AG04449 (cell line): ENCODE results near the gene KLF7.
A peak's percentile ranks its signal among the peaks of the same experiment; 100 is the strongest.

Experiments
- CTCF ChIA-PET: fragments of 350-600 bp; formaldehyde crosslinking; extraction: SDS; loops from one replicate; lab custom pipeline; 2021; ENCODE audit warnings: antibody characterized with exemption; lab: Yijun Ruan, JAX
- POLR2A ChIA-PET: fragments of 400-600, 350-600 bp; formaldehyde crosslinking; extraction: SDS; loops from one replicate; lab custom pipeline; 2020; ENCODE audit warnings: antibody characterized with exemption, inconsistent platforms; lab: Yijun Ruan, JAX
- DNase-seq: peaks from one replicate; pipeline ENCODE4 v3.0.0-alpha.2; 2010; ENCODE audit warnings: low read depth, low spot score
- H3K4me3 ChIP-seq: 2 replicates; pipeline ENCODE4 v1.5.1; 2011; ENCODE audit warnings: low read depth, mild to moderate bottlenecking, control low read depth, low read length
- TF ChIP-seq, protein P1 (sequence below): IDR thresholded peaks from one replicate; pipeline ENCODE4 v1.5.1; 2011; ENCODE audit warnings: mild to moderate bottlenecking, moderate library complexity, low read length, control low read depth, inconsistent platforms; ENCODE audit not compliant: insufficient read depth; ENCODE audit errors: missing control alignments

Gene KLF7

DNA sequence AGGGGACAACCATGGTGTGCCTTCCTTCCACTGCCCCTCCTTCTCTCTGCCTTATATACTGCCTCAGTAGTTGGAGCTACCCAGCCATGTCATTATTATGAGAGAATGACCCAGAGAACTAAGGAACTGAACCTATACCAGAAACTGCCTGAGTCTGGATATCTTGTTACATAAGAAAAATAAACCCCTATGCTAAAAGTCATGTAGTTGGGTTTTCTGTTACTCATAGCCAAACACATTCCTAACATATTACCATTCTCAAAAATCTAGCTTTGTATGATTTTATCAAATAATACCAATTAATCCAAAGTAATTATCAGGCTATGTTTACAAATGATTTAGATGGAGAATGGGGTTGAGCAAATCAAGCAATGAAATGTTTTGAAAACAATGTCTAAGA lies 15.0 kb upstream of the KLF7 start:
- no peak overlapping the region for H3K4me3 ChIP-seq
- no peak for DNase-seq
- TF ChIP-seq, protein P1, sequence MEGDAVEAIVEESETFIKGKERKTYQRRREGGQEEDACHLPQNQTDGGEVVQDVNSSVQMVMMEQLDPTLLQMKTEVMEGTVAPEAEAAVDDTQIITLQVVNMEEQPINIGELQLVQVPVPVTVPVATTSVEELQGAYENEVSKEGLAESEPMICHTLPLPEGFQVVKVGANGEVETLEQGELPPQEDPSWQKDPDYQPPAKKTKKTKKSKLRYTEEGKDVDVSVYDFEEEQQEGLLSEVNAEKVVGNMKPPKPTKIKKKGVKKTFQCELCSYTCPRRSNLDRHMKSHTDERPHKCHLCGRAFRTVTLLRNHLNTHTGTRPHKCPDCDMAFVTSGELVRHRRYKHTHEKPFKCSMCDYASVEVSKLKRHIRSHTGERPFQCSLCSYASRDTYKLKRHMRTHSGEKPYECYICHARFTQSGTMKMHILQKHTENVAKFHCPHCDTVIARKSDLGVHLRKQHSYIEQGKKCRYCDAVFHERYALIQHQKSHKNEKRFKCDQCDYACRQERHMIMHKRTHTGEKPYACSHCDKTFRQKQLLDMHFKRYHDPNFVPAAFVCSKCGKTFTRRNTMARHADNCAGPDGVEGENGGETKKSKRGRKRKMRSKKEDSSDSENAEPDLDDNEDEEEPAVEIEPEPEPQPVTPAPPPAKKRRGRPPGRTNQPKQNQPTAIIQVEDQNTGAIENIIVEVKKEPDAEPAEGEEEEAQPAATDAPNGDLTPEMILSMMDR: no peak
- ChIA-PET CTCF (interaction anchor here (1.2 to 1.4 kb wide), 3 partner anchors 11 to 78 kb away, joined by 3 to 5 read pairs (median 4); no protein-coding TSS in a partner anchor), POLR2A (interaction anchor here (0.8 to 2.7 kb wide), 3 partner anchors 13 to 77 kb away, joined by 3 to 9 read pairs (median 4); partner anchors contain the start of gene KLF7)

DNA sequence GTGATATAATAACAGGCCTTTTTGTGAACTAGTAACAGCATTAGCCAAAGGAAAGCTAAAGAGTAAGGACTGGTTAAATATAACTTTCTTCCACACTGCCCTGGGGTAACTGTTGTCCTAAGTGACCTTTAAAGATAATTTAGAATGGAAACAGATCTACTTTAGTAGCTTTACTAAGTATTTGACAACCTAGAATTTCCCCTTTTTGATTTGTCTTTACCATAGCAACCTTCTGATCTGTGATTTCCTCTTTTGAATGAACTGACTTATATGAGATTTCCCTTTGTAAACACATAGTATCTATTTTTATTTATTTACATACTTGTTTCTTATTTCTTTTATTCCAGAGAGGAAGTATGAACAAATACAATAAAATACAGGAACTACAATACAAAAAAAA lies 10.5 kb upstream of the KLF7 start:
- DNase-seq: no peak
- POLR2A ChIA-PET: no interaction called here
- CTCF ChIA-PET: interaction anchor here (1.4 kb wide), 1 partner anchor 194 kb away, joined by 4 read pairs; no protein-coding TSS in a partner anchor
- TF ChIP-seq, protein P1: no peak
- no peak overlapping the region for H3K4me3 ChIP-seq

DNA sequence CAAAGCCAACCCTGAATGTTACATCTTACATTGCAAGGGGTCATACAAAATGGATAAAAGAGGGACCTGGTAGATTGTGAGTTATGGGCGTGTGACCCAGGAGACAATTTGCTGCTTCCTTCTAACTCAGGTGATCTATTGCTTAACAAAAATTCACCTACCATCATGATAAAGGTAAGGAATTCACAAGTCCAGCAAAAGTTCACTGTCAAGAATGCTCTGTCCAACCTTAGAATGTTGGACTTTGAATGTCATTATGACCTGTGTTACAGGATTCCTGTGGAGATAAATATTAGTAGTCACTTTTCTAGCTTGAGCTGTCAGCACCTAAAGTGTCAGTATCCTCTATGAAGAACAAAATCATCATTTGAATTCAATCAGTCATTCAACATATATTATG lies 7.9 kb upstream of the KLF7 start:
- H3K4me3 ChIP-seq: no peak overlapping the region
- DNase-seq: no peak
- TF ChIP-seq, protein P1: no peak
- CTCF ChIA-PET: no interaction called here
- POLR2A ChIA-PET: no interaction called here

DNA sequence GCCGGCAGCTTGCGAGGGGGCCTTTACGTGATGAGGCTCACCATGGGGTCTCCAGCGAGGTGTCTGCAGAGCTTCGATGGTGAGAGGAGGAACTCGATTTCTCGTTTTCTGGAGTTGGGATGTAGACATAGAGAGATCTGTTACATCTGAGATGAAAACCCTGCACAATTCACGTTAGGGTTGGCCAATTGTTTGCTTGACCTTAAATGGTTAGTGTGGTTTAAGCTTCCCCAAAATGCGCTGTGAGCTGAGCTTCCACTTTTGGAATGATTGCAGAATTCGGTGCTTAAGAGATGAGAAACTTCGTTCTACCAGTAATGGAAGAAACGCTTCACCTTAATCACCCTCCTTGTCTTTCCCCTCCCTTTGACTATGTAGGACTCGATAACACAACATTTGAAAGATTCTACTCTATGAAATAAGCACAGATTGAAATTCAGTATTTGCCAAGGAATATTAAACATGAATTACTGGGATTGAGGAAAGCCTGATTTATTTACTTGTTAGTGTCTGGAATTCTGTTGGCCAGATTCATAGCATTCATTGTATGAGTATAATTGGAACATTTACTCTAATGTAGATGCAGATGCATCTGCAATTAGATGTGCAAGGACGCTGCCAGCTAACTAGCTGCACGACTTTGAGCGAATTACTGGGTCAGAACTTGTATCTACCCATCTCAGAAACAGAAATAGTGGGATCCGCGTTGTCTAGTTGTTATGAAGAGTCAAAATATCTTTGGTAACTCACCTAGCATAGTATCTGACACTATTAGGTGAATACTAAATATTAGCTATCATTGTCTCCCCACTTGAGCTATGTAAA lies 1.6 kb upstream of the KLF7 start:
- peak overlapping the region; percentile 68 for H3K4me3 ChIP-seq
- CTCF ChIA-PET: interaction anchor here (0.6 to 7.3 kb wide), 4 partner anchors 24 to 305 kb away, joined by 3 to 56 read pairs (median 4); no protein-coding TSS in a partner anchor
- DNase-seq: peak; percentile 58
- POLR2A ChIA-PET: interaction anchor here (0.7 to 8.6 kb wide), 12 partner anchors 14 to 346 kb away, joined by 3 to 207 read pairs (median 4); no protein-coding TSS in a partner anchor
- TF ChIP-seq, protein P1: no peak

DNA sequence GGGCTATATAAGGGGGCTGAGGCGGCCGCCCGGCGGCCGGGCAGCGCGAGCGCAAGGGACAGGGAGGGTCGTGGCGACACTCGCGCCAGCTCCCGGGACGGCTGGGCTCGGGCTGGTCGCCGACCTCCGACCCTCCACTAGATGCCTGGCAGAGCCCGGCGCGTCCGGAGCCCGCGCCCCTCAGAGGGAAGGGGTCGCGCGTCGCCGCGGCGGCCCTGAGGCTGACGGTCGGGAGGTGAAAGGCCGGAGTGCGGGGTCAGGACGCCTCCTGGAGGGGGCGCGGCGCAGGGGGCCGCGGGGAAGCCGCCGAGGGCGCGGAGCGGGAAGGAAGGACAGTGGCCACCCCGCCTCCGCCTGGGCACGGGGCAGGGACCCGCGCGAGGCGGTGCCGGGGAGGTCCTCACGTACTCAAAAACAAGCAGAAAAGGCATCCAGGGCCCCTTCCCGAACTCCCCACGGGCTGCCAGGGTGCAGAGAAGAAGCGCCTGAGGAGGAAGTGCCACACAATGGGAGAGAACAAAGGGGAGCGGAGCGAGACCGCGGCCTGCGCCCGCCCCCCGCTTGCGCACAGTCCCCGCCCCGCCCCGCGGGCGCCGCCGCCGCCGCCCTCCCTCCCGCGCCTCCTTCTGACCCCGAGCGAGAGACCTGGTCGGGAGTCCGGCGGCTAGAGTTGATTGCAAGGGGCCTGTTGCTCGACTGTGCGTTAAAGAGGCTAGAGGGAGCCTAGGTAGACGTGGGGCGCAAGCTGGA lies 776 bp upstream of the KLF7 start:
- ChIA-PET POLR2A (interaction anchor here (0.6 to 8.6 kb wide), 29 partner anchors 8 to 365 kb away, joined by 3 to 207 read pairs (median 4); partner anchors contain the start of gene CREB1), CTCF (interaction anchor here (0.8 to 7.3 kb wide), 7 partner anchors 87 to 366 kb away, joined by 3 to 56 read pairs (median 6); no protein-coding TSS in a partner anchor)
- DNase-seq: no peak
- H3K4me3 ChIP-seq: peak overlapping the region; percentile 68
- TF ChIP-seq, protein P1: peak; percentile 32
